Stimulated activated CD8-positive, alpha-beta memory T cell treated with anti-CD3 and anti-CD28 coated beads, Interleukin-7, amount 100 ng/mL, for 4 hours (primary cell): Measurements from ENCODE around the gene ARHGEF28.

Experiments used
- DNase-seq, 2 donors: peaks; one replicate each; pipeline ENCODE4 v3.0.0-alpha.2; 2020; ENCODE audit warnings: low read depth in 2 of 2

The ARHGEF28 gene

DNA sequence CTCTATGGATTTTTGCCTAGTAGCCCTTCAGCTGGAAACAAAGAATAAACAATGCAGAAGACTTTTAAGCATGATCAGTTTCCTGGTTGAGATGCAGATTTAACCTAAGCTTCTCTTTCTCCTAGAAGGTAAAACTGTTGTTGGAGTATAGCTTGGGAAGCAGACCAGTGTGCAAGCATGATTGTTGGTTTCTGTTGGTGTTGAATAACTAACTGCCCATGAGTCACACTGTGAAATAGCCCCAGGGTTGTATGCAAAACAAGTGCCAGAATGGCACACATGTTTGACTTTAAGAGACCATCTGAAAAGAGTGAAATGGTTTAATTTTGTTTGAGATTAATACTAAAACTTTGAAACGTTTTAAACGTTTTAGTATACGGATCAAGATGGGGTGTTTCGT is 227.1 kb downstream of the ARHGEF28 start:
- DNase-seq = no peak

- DNase-seq = no peak
These were observed 231.0 kb downstream of the ARHGEF28 start for GRCh38 chr5:73856997-73857396.

GRCh38 chr5:73857446-73857845 is 231.4 kb downstream of the ARHGEF28 start:
- no peak for DNase-seq

DNA sequence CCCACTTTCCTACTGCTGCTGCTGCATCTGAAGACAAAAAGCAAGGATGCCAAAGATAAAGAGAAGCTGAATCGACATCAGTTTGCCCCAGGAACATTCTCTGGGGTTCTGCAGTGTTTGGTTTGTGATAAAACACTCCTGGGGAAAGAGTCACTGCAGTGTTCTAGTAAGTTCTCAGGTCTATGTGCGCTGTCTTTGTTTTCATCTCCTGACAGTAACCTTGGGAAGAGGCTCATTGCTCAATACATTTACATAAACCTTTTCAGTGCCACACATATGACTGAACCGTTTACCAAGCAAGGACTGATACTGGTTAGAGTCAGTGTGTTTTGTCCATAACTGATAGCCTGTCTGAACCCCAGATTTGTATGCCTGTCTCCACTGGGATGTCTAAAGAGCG is 232.1 kb downstream of the ARHGEF28 start:
- DNase-seq = no peak

- DNase-seq = no peak
These were observed 232.8 kb downstream of the ARHGEF28 start for GRCh38 chr5:73858776-73859175.

- no peak for DNase-seq
These were observed 233.7 kb downstream of the ARHGEF28 start for GRCh38 chr5:73859696-73860095.

DNA sequence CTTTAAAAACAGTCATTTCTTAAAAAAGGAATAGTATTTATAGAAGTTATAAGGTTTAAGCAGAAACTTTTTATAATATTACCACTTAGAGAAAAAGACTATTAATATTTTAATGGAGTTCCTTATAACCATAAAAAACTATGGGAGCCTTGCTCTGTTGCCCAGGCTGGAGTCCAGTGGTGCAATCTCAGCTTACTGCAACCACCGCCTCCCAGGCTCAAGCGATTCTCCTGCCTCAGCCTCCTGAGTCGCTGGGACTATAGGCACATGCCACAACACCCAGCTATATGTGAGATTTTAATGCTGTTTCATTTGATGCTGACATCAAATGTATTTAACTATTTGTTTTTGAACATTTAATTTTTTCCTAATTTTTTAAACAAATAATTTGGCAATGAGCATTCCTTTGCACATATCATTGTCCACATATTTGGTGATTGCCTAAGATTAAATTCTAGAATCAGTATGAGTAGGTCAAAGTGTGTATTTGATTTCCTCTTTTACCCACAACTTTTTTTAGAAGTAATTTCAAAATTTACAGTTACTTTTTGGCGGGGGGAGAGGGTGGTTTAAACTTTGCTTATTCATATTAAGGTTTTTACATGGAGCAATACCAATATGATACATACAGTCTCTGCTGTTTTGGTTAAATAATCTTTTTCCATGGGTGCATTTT is 235.5 kb downstream of the ARHGEF28 start:
- no peak for DNase-seq

DNA sequence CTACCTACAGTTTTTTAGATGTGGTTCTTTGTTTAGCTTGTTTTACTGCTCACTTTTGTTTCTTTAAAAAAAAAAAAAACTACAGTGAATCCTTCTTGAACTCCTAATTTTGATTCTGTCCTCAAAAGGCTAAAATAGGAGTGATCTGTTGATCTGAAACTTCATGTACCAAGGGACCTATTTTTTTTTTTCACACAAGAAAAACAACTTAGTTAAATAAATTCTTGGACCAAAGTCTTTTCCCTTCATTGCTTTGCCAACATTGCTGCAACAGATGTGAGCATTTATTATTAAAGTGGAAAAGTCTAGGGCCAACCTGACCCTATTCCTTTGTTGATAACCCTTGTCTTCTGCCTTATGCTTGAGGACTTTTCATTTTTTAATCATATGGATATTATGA is 236.8 kb downstream of the ARHGEF28 start:
- no peak for DNase-seq

GRCh38 chr5:73863876-73864275 is 237.9 kb downstream of the ARHGEF28 start:
- DNase-seq = no peak

GRCh38 chr5:73865315-73865714 is 239.3 kb downstream of the ARHGEF28 start:
- DNase-seq = no peak

DNA sequence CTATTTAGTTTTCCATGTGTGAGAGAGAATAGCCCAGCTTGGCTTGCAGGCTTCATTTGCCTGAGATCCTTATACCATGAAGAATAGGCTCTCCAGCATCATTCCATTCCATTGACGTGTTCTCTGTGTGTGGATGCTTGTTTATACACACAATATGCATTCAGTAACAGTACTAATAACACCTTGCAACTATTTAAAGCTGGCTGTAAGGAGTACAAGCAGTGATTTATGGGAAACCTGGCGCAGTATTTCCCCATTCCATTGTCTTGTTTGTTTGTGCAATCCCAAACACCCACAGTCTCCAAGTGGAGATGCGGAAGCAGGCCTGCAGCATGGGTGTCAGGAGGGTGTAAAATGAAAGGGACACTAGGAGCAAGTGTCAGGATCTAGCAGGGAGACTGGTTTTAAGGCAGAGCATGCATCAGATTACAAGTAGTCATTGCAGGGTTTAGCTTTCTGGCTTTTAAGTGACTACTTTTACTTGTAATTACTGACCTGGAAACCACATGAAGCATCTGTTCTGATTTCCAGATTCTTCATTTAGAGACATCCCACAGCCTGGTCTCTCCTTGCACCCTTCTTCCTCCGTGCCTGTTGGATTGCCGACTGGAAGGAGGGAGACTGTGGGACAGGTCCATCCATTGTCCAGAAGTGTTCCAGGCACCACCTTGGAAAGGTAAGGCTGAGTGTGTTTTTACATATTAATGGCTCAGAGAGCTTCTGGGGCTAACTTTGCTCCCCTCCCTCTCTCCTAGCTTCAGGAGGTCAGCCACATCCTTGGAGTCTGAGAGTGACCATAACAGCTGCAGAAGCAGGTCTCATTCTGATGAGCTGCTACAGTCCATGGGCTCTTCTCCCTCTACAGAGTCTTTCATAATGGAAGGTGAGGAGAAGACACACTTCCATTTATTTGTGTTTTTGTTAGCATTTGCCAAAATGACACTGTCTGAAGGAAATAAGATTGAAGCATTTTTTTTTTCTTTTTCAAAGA is 241.6 kb downstream of the ARHGEF28 start:
- no peak for DNase-seq

DNA sequence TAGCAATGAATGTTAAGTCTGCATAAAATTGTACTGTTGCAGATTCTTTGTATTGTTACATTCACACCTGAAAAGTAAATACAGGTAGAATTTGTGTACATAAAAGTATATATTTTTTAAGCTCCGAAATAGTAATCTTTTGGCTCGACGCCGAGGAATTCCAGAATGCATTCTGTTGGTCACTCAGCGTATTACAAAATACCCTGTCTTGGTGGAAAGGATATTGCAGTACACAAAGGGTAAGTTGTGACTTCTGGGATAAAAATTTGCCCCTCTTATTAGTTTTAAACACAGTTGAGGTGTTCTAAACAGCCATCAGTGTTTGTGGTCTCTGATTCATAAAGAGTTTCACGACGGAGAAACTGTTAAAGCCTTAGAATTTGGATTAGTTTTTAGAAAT is 257.6 kb downstream of the ARHGEF28 start:
- no peak for DNase-seq

- DNase-seq = no peak
These were observed 261.7 kb downstream of the ARHGEF28 start for GRCh38 chr5:73887688-73888087.

- DNase-seq = no peak
These were observed 264.6 kb downstream of the ARHGEF28 start for GRCh38 chr5:73890569-73890968.

DNA sequence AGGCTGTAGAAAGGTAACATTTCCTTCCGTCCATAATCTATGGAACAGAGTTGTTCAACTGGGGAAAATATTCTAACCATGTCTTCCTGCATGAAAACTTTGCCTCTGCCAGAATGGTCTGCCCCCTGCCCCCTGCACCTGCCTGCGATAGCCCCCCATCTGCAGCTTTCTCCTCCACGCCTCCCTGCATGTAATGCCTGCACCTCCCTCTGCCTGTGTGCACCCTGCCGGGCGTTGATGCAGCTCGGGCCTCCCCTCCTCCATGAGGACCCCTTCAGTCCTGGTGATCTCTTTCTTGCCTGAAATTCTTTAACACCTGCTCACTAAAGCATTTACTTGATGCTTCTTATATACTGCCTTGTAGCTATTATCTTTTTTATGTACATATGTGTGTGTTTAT is 266.2 kb downstream of the ARHGEF28 start:
- no peak for DNase-seq

DNA sequence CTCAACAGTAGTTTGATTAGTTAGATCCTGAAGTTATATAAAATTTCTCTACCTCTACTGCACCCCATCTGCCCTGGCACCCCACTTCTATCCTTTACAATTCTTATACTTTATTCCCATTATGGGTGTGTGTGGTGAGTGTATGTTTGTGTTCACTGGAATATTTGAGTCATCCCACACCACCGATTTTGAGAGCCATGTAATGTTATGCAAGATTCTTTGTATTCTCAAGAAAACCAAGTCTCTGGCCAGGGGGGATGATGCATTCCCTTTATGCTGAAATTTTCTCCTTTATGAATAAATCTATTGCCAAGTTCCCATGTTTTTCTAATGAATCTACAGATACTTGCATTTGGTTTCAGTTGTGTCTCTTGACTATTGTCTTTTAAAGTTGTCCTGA is 266.8 kb downstream of the ARHGEF28 start:
- DNase-seq = no peak

GRCh38 chr5:73893813-73894212 is 267.8 kb downstream of the ARHGEF28 start:
- no peak for DNase-seq

DNA sequence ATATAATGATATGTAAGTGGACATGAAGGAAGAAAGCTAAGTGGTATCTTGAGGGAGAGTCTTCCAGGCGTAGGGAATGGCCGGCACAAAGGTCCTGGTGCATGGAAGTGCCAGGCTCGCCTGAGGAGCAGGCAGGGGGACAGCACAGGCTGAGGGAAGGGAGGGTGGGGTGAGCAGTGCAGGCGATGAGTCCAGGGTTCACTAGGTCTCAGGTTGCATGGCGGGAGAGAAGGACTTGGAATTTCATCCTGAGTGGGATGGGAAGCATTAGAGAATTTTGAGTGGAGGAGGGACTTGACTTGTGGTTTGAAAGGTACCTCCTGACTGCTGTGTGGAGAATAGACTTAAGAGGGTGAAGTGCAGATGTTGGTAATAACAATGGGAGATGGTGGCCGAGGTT is 268.9 kb downstream of the ARHGEF28 start:
- DNase-seq = no peak

DNA sequence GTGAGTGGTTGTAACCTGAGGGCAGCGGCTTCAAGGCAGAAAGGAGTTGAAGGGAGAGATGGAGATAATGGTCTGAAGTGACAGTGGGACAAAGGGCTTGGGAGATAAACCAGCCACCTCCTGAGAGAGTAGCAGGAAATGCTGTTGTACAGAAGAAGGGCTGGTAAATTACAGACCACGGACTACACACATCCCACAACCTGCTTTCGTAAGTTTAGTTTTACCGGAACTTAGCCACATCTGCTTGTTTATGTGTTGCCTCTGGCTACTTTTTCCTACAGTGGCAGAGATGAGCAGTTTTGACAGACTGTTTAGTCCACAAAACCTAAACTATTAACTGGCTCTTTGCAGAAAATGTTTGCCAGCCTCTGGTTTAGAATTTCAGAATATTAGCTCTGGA is 269.5 kb downstream of the ARHGEF28 start:
- no peak for DNase-seq

GRCh38 chr5:73896097-73896496 is 270.1 kb downstream of the ARHGEF28 start:
- no peak for DNase-seq

GRCh38 chr5:73896668-73897067 is 270.7 kb downstream of the ARHGEF28 start:
- DNase-seq = no peak

GRCh38 chr5:73897893-73898292 is 271.9 kb downstream of the ARHGEF28 start:
- no peak for DNase-seq

GRCh38 chr5:73899055-73899454 is 273.1 kb downstream of the ARHGEF28 start:
- no peak for DNase-seq
